Measurements from ENCODE around the gene LEO1. TPM values are rescaled to one million over a fixed set of nuclear protein-coding genes. Genes with fewer than 3 reads are reported as not detected.

The LEO1 gene
- total and polyA plus RNA-seq, 2 of the 13 experiments (the other 11 are each of a cell fraction or from before 2014, with no cell fraction given): 17.0 to 60.3 TPM

GRCh38 chr15:52005748-52006701 is 34.4 kb upstream of the LEO1 start (continued):
- no peak for TF ChIP-seq TCF7L2 (IDR thresholded peaks at IDR 0.05; ENCODE audit: low read depth, low read length)
- no peak for TF ChIP-seq REXO4 (CRISPR knock-in tag; IDR thresholded peaks at IDR 0.05; ENCODE audit: borderline replicate concordance)
- TF ChIP-seq ZFP36L2 (CRISPR knock-in tag; IDR thresholded peaks at IDR 0.05): no peak
- TF ChIP-seq NR1H2 (CRISPR knock-in tag; IDR thresholded peaks at IDR 0.05; ENCODE audit: borderline replicate concordance, low read depth): no peak
- TF ChIP-seq RXRB (CRISPR knock-in tag; IDR thresholded peaks at IDR 0.05; ENCODE audit: borderline replicate concordance): no peak
- no peak for TF ChIP-seq KLF12 (CRISPR knock-in tag; IDR thresholded peaks at IDR 0.05; ENCODE audit: borderline replicate concordance)
- TF ChIP-seq FOXO1 (CRISPR knock-in tag; IDR thresholded peaks at IDR 0.05): no peak
- no peak for TF ChIP-seq MLLT10 (CRISPR knock-in tag; IDR thresholded peaks at IDR 0.05)
- TF ChIP-seq ZNF720 (CRISPR knock-in tag; IDR thresholded peaks at IDR 0.05): no peak
- TF ChIP-seq TCF12 (IDR thresholded peaks at IDR 0.05): no peak
- no peak for TF ChIP-seq TCF12 (CRISPR knock-in tag; IDR thresholded peaks at IDR 0.05)
- no peak for TF ChIP-seq EEA1 (CRISPR knock-in tag; IDR thresholded peaks at IDR 0.05; ENCODE audit: borderline replicate concordance)
- TF ChIP-seq ZNF225 (CRISPR knock-in tag; IDR thresholded peaks at IDR 0.05): no peak
- TF ChIP-seq ZBTB43 (CRISPR knock-in tag; conservative IDR thresholded peaks at IDR 0.05): no peak
- TF ChIP-seq KLF6 (CRISPR knock-in tag; IDR thresholded peaks at IDR 0.05): 0 out of 2 replicates have a peak, but pooled peaks have one; percentile 12
- no peak for TF ChIP-seq MIER2 (CRISPR knock-in tag; IDR thresholded peaks at IDR 0.05)
- no peak for TF ChIP-seq IRF9 (CRISPR knock-in tag; IDR thresholded peaks at IDR 0.05; ENCODE audit: borderline replicate concordance)
- TF ChIP-seq GPBP1L1 (CRISPR knock-in tag; IDR thresholded peaks at IDR 0.05): no peak
- no peak for TF ChIP-seq ZFP41 (CRISPR knock-in tag; IDR thresholded peaks at IDR 0.05; ENCODE audit: borderline replicate concordance)
- TF ChIP-seq CHCHD3 (CRISPR knock-in tag; IDR thresholded peaks at IDR 0.05): no peak
- no peak for TF ChIP-seq ZNF749 (CRISPR knock-in tag; IDR thresholded peaks at IDR 0.05; ENCODE audit: borderline replicate concordance)
- TF ChIP-seq MLX (CRISPR knock-in tag; IDR thresholded peaks at IDR 0.05): no peak
- TF ChIP-seq ZNF674 (CRISPR knock-in tag; IDR thresholded peaks at IDR 0.05; ENCODE audit: low read depth): no peak
- no peak for TF ChIP-seq ZNF329 (CRISPR knock-in tag; IDR thresholded peaks at IDR 0.05; ENCODE audit: low read depth)
- peak; percentile 75 for TF ChIP-seq TEAD3 (CRISPR knock-in tag; optimal IDR thresholded peaks at IDR 0.05; ENCODE audit: borderline replicate concordance)
- TF ChIP-seq ZNF335 (CRISPR knock-in tag; IDR thresholded peaks at IDR 0.05): no peak
- TF ChIP-seq ZNF160 (CRISPR knock-in tag; IDR thresholded peaks at IDR 0.05): no peak
- TF ChIP-seq ZNF343 (CRISPR knock-in tag; IDR thresholded peaks at IDR 0.05): no peak

All from HepG2 (cell line).